Measurements from ENCODE around the gene CES5A. TPM values are rescaled to one million over a fixed set of nuclear protein-coding genes. Genes with fewer than 3 reads are reported as not detected.

CES5A gene
- total and polyA plus RNA-seq, 2 donors from 2014 or later, result not detected

DNA sequence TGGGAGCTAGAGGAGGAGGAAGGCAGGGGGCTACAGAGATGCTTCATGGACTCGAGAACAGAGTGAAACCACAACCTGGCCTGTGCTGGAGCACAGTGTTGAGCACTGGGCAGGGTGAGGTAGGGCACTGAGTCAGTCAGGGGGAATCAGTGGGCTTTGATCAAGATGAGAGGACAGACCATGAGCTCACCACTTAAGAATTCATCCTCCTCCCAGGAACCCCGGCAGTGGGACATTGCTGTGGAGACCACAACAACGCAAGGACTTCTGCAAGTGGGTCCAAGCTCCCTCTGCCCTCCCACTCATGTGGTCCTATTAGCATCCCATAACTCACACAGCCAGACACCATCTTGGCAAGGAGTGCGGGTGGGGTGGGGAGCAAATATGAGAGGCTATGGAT lies 1.7 kb upstream of the CES5A start:
- Histone ChIP-seq H3K36me3 (ENCODE audit: control insufficient read depth in 2 of 3, insufficient read depth in 3 of 3, low read length in 3 of 3) (no peaks in the 10 kb centered on the region), H3K9me3 (ENCODE audit: control insufficient read depth in 2 of 3, insufficient read depth in 1 of 3, low read length in 3 of 3) (no peaks in the 10 kb centered on the region), H3K4me1 (ENCODE audit: control insufficient read depth in 2 of 3, insufficient read depth in 2 of 3, low read depth in 1 of 3, low read length in 3 of 3) (no peaks in the 10 kb centered on the region), H3K27me3 (ENCODE audit: control insufficient read depth, insufficient read depth, low read length) (no peaks in the 10 kb centered on the region), H3K27ac (ENCODE audit: low read depth in 2 of 2, low read length in 2 of 2) (no peak overlapping the region), H3K9ac (ENCODE audit: low read length in 3 of 3) (no peak overlapping the region), H3K4me3 (ENCODE audit: low read length in 3 of 3) (no peak overlapping the region)
- intact Hi-C loops (cut with DNase I), result no loop called here
- no peak for TF ChIP-seq CTCF (IDR thresholded peaks at IDR 0.05; ENCODE audit: borderline replicate concordance, extremely low read depth, insufficient read depth)
- FAIRE-seq, result no peak
- no peak for DNase-seq

DNA sequence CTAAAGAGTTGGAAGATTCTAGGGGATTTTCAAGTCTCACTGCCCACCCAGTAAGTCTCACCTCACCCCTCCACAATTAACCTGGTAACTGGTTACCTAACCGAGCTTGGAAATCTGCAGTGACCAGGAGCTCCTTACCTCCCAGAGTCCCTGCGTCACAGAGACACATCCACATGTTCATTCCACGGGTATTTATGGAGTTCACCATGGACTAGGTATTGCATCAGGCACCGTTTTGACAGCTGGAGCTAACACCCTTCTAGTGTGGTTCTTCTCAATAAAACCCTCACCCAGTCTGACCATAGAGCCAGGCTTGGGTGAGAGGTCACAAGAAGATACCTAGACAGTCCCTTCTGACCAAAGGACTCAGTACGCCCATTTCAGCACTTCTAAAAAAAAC lies 2.1 kb downstream of the CES5A start:
- no peaks in the 10 kb centered on the region for H3K9me3 ChIP-seq (ENCODE audit: control insufficient read depth in 2 of 3, insufficient read depth in 1 of 3, low read length in 3 of 3)
- no peaks in the 10 kb centered on the region for H3K27me3 ChIP-seq (ENCODE audit: control insufficient read depth, insufficient read depth, low read length)
- no peak overlapping the region for H3K4me3 ChIP-seq (ENCODE audit: low read length in 3 of 3)
- H3K4me1 ChIP-seq (ENCODE audit: control insufficient read depth in 2 of 3, insufficient read depth in 2 of 3, low read depth in 1 of 3, low read length in 3 of 3), result no peaks in the 10 kb centered on the region
- FAIRE-seq (no peak), DNase-seq (no peak)
- TF ChIP-seq CTCF (IDR thresholded peaks at IDR 0.05; ENCODE audit: borderline replicate concordance, extremely low read depth, insufficient read depth), result no peak
- H3K36me3 ChIP-seq (ENCODE audit: control insufficient read depth in 2 of 3, insufficient read depth in 3 of 3, low read length in 3 of 3), result no peaks in the 10 kb centered on the region
- no peak overlapping the region for H3K27ac ChIP-seq (ENCODE audit: low read depth in 2 of 2, low read length in 2 of 2)
- intact Hi-C loops (cut with DNase I), result no loop called here
- H3K9ac ChIP-seq (ENCODE audit: low read length in 3 of 3), result no peak overlapping the region

DNA sequence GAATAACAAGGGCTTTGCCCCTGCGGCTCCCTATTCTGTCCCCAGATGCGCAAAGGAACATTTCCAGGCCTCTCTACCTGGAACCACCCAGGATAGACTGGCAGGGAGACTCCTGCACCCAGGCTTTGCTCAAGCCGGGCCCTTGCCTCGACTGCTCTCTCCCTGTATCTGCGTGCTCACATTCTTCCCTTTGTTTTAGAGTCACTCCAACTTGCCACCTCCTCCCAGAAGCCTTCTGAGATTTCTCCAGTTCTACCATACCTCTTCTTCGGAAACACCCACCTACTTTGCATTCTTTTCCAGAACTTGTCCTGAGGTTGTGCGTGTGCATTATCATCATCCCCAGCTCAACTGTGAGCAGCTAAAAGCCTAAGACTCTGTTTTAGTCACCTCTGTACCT lies 3.0 kb downstream of the CES5A start:
- Histone ChIP-seq H3K27ac (ENCODE audit: low read depth in 2 of 2, low read length in 2 of 2) (no peak overlapping the region), H3K9ac (ENCODE audit: low read length in 3 of 3) (no peak overlapping the region), H3K27me3 (ENCODE audit: control insufficient read depth, insufficient read depth, low read length) (no peaks in the 10 kb centered on the region), H3K36me3 (ENCODE audit: control insufficient read depth in 2 of 3, insufficient read depth in 3 of 3, low read length in 3 of 3) (no peaks in the 10 kb centered on the region), H3K4me1 (ENCODE audit: control insufficient read depth in 2 of 3, insufficient read depth in 2 of 3, low read depth in 1 of 3, low read length in 3 of 3) (no peaks in the 10 kb centered on the region), H3K4me3 (ENCODE audit: low read length in 3 of 3) (no peak overlapping the region), H3K9me3 (ENCODE audit: control insufficient read depth in 2 of 3, insufficient read depth in 1 of 3, low read length in 3 of 3) (no peaks in the 10 kb centered on the region)
- intact Hi-C loops (cut with DNase I), result no loop called here
- no peak for FAIRE-seq
- DNase-seq, result no peak
- TF ChIP-seq CTCF (IDR thresholded peaks at IDR 0.05; ENCODE audit: borderline replicate concordance, extremely low read depth, insufficient read depth), result no peak

GRCh38 chr16:55871411-55872038 lies 3.6 kb downstream of the CES5A start:
- H3K27me3 ChIP-seq (ENCODE audit: control insufficient read depth, insufficient read depth, low read length), result no peaks in the 10 kb centered on the region
- no peak overlapping the region for H3K9ac ChIP-seq (ENCODE audit: low read length in 3 of 3)
- no peak for TF ChIP-seq CTCF (IDR thresholded peaks at IDR 0.05; ENCODE audit: borderline replicate concordance, extremely low read depth, insufficient read depth)
- no peak overlapping the region for H3K27ac ChIP-seq (ENCODE audit: low read depth in 2 of 2, low read length in 2 of 2)
- no peaks in the 10 kb centered on the region for H3K36me3 ChIP-seq (ENCODE audit: control insufficient read depth in 2 of 3, insufficient read depth in 3 of 3, low read length in 3 of 3)
- H3K9me3 ChIP-seq (ENCODE audit: control insufficient read depth in 2 of 3, insufficient read depth in 1 of 3, low read length in 3 of 3), result no peaks in the 10 kb centered on the region
- intact Hi-C loops (cut with DNase I), result no loop called here
- no peak overlapping the region for H3K4me3 ChIP-seq (ENCODE audit: low read length in 3 of 3)
- H3K4me1 ChIP-seq (ENCODE audit: control insufficient read depth in 2 of 3, insufficient read depth in 2 of 3, low read depth in 1 of 3, low read length in 3 of 3), result no peaks in the 10 kb centered on the region
- FAIRE-seq (no peak), DNase-seq (no peak)

Data from kidney (tissue), 14 donors.